HepG2 (cell line): ENCODE data around the gene KRT81.

ENCODE experiments used
- FOXP4 ChIP-seq: sonication (generic); formaldehyde crosslinking; IDR thresholded peaks from 2 replicates; pipeline ENCODE4 v1.4.0; 2020; ENCODE audit warnings: missing genetic modification reagents
- POLR2A ChIP-seq, 2 experiments: IDR thresholded peaks; 2 replicates each; pipeline ENCODE4 v1.6.1; 2011; ENCODE audit warnings: low read depth in 2 of 2, low read length in 2 of 2, mild to moderate bottlenecking in 1 of 2, moderate library complexity in 1 of 2; ENCODE audit not compliant: insufficient read depth in 1 of 2
- SALL2 ChIP-seq: sonication (generic); formaldehyde crosslinking; IDR thresholded peaks from 2 replicates; pipeline ENCODE4 v1.8.1; 2023; ENCODE audit warnings: mild to moderate bottlenecking, missing genetic modification reagents, inconsistent platforms
- TCF7 ChIP-seq: sonication (generic); IDR thresholded peaks from 2 replicates; pipeline ENCODE4 v1.6.1; 2016; ENCODE audit warnings: antibody characterized with exemption, low read depth
- ZNF333 ChIP-seq: sonication (generic); formaldehyde crosslinking; IDR thresholded peaks from 2 replicates; pipeline ENCODE4 v1.4.0; 2020; ENCODE audit warnings: mild to moderate bottlenecking, missing genetic modification reagents, borderline replicate concordance
- TF ChIP-seq, protein P1 (sequence below): sonication (generic); formaldehyde crosslinking; IDR thresholded peaks from 2 replicates; pipeline ENCODE4 v1.5.0; 2020; ENCODE audit warnings: mild to moderate bottlenecking, missing genetic modification reagents, moderate library complexity

DNA sequence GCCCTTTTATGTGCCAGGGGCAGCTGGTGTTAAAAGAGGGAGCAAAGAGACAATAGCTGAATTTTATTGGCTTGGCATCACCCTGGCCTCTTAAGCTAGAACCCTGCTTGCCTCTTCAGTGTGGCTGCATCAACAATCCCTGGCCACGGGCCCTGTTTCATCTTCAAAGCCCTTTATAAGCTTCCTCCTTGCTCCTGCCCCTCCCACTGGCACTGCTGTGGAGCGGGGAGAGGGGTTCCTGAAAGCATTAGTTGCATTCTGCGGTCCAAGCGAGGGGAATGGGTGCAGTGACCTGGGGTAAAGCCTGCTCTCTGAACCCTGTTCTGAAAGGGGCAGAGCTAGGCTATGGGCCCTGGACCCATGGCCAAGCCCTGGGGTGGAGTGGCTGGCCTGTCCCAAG is 30.1 kb upstream of the KRT81 start:
- TF ChIP-seq ZNF333: no peak
- no peak for TF ChIP-seq POLR2A (IDR thresholded peaks at IDR 0.05; ENCODE audit: insufficient read depth in 1 of 2, low read depth in 2 of 2, low read length in 2 of 2)
- TF ChIP-seq SALL2 (CRISPR knock-in tag): no peak
- no peak for TF ChIP-seq FOXP4 (CRISPR knock-in tag)
- TF ChIP-seq TCF7: no peak
- TF ChIP-seq, protein P1, sequence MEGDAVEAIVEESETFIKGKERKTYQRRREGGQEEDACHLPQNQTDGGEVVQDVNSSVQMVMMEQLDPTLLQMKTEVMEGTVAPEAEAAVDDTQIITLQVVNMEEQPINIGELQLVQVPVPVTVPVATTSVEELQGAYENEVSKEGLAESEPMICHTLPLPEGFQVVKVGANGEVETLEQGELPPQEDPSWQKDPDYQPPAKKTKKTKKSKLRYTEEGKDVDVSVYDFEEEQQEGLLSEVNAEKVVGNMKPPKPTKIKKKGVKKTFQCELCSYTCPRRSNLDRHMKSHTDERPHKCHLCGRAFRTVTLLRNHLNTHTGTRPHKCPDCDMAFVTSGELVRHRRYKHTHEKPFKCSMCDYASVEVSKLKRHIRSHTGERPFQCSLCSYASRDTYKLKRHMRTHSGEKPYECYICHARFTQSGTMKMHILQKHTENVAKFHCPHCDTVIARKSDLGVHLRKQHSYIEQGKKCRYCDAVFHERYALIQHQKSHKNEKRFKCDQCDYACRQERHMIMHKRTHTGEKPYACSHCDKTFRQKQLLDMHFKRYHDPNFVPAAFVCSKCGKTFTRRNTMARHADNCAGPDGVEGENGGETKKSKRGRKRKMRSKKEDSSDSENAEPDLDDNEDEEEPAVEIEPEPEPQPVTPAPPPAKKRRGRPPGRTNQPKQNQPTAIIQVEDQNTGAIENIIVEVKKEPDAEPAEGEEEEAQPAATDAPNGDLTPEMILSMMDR (CRISPR knock-in tag): no peak
